HL-60/S4 treated with retinoic acid at 250 ng/mL for 4 days and 3 days (cell line): ENCODE measurements around the gene NEK2.

Experiments used
- in situ Hi-C: fragments of 300-500 bp; cut with MboI; formaldehyde crosslinking; loops from 2 replicates; pipeline ENCODE4 v1.7.0; 2022; ENCODE audit warnings: low sequenced_read_pairs

The NEK2 gene

DNA sequence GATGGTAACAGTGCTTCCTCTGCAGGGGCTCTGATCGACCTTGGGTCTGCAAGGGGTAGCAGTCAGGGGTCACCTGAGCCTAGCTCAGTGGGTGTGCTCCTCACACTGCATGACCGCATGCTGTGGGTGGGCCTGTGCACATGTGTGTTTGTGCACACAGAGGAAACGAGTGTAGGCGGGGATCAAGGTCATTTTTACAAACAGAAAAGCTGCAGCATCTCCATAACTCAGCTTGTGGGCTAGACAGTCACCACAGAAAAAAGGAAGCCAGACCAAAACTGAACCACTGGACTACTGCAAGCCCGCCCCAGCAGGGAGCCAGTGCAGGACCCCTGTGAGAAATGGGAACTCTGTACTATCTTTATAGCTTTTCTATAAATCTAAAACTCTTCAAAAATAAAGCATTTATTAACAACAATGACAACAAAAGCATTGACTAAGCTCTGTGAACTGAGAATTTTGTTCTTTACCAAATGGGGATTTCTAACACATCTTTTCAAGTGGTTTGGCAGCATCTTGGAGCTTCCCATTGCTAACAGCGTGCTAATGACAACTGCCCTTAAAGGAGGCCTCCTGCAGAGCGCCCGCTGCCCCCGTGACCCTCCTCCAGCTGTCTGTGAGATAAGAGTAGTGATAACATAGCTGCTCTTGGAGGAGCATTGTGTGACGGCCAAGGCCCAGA, 19.9 kb upstream of the NEK2 start:
- in situ Hi-C loops, result loop anchor here (10.0 to 25.0 kb wide), 2 partner anchors 667 to 760 kb away; no protein-coding TSS in a partner anchor

DNA sequence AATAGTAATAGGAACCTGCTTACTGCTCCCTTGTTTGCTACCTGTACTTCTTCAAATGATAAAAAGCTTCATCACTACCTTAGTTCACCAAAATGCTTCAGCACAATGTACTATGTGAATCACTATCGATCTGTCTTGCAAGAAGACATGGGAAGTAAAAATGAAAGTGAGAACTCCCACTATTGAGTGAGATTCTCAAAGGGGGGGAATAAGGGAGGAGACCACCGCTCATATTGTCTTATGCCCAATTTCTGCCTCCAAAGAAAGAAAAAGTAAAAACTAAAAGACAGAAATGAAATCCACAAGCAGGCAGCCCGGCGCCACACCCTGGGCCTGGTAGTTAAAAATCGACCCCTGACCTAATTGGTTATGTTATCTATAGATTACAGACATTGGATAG, 18.5 kb upstream of the NEK2 start:
- in situ Hi-C loops, result loop anchor here (10.0 to 25.0 kb wide), 2 partner anchors 668 to 761 kb away; no protein-coding TSS in a partner anchor

DNA sequence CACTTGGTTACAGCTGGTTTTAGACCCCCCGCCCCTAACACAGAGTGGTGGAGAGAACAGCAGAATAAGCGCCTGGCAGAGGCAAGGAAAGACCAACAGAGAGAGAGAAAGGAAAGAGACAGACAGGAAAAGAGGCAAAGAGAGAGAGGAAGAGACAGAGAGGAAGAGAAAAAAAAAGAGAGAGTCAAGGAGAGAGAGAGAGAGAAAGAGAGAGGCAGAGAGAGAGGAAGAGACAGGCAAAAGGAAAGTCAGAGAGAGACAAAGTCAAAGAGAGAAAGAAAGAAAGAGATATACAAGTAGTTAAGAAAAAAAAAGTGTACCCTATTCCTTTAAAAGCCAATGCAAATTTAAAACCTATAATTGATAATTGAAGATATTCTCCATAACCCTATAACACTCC, 13.0 kb upstream of the NEK2 start:
- in situ Hi-C loops, result loop anchor here (25.0 kb wide), 1 partner anchor 674 kb away; no protein-coding TSS in a partner anchor

DNA sequence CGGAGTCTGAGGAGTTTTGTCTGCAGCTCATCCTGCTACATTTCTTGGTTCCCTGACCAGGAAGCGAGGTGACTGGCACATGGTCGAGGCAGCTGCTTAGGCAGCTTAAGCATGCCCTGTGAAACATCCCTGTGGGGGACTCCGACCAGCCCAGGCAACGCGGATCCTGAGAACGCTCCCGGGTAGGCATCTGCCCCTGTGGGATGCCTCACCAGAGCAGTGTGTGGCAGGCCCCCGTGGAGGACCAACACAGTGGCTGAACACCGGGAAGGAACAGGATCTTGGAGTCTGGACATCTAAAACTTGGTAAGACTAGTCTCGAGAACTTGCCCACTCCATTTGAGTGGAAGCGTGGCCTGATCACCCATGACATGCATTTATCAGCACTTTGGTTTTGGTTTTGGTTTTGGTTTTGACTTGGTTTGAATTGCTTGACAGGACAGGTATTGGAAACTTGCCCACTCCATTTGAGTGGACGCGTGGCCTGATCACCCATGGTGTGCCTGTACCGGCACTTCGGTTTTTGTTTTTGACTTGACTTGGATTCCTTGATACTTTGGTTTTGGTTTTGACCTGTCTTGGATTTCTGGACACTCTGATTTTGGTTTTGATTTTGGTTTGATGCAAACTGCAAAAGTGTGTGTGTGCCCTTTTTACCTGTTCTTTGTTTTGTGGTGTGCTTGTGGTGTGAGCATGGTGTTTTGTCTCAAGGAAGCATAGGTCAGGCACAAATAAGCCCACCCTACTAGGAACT, 12.2 kb upstream of the NEK2 start:
- in situ Hi-C loops, result loop anchor here (25.0 kb wide), 1 partner anchor 675 kb away; no protein-coding TSS in a partner anchor

DNA sequence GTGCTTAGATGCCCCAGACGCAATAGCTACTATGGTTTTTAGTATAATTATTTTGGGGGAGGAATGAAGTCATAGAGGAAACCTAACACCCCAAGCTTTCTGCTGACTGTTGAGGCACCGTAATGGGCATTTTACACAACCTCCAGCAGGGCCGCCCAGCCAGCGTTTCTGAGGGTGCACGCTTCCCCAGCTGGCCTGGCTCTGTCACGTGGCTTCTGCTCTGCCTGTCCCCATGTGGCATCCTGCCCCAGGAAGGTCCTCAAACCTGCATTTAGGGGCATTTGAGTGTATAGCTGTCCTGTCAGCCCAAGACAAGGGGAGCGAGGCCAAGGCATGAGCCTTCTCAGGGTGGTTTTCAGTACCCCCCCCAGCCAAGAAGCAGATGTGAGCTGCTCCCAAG, 10.4 kb upstream of the NEK2 start:
- in situ Hi-C loops, result loop anchor here (25.0 kb wide), 1 partner anchor 676 kb away; no protein-coding TSS in a partner anchor

DNA sequence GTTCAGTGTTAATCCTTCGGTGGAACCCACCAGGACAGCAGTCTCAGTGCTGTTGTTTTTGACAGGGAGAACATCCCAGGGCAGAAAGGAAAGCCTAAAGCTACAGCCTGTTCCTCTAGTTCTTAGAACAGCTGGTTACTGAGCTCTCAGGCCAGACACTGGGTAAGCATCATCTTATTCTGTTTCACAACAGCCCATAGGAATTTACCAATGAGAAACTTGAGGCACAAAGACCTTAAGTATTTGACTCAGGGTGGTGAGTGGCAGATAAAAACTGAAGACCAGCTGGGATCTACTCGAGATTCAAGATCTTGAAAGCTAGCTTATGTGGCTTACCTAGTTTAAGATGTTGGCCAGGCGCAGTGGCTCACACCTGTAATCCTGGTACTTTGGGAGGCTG, 9.4 kb upstream of the NEK2 start:
- in situ Hi-C loops, result loop anchor here (25.0 kb wide), 1 partner anchor 678 kb away; no protein-coding TSS in a partner anchor

DNA sequence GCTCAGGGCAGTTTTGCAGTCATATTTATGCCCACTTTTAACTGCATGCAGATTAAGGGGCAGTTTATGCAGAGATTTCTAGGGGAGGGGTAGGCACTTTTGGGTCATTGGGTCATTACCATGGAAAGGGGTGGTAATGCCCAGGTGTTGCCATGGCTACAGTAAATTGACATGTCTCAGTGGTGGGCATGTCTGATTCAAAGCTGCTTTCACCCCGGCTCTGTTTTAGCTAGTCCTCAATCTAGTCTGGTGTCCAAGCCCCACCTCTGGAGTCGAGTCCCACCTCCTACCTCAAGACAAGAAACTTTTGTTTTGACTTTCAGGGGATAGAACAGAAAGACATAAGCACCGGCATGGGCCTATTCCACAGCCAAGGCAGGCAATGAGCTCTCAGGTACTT, 8.9 kb upstream of the NEK2 start:
- in situ Hi-C loops, result loop anchor here (25.0 kb wide), 1 partner anchor 678 kb away; no protein-coding TSS in a partner anchor

DNA sequence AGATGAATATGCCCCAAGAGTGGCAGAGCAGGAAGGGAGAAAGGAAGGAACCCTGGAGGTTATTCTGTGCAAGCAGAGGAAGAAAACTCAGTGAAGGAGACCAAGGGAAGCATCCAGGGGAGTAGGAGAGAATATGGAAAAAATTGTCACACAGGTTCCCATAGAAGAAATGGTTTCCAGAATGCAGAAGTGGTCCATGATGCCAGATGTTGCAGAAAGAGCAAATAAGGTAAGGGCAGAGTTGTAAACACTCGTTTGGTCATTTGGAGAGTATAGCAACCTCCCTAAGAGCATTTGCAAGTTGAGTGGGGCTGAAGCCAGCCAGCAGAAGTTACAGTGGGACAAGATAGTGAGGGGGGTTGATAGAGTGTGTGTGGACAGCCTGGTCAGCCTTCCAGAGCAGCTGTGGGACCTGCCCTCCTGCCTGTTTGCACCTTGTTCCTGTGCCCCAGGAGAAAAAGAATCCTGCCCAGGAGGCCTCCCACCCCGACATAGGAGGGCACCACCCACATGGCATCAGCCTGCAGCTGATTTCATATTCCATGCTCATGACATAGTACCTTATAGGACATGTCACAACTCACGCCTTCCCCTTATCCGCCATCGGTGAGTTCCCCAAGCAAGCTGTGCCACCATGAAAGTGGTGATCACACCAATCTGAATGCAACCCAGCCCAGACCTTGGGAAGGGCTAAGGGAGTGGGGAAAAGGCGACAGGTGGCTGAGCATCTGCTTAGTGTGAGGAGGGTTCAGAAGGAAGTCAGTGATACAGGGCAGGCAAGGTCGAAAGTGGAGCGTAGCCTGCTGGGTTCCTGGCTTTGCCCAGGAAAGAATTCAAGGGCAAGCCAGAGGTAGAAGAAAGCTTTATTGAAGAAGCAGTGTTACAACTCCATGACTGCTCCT, 8.2 kb upstream of the NEK2 start:
- in situ Hi-C loops, result loop anchor here (25.0 kb wide), 1 partner anchor 679 kb away; no protein-coding TSS in a partner anchor

DNA sequence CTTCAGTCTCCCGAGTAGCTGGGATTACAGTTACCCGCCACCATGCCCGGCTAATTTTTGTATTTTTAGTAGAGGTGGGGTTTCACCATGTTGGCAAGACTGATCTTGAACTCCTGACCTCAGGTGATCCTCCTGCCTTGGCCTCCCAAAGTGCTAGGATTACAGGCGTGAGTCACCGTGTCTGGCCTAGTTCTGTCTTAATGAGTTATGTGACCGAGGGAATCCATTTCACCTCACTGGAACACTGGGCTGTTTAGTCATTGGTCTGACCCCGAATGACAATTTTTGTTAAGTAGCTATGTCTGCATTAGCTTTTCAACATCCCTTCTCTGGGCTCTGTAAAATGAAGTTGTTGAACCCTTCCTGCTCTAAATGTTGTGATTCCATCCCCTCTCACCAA, 6.8 kb upstream of the NEK2 start:
- in situ Hi-C loops, result loop anchor here (25.0 kb wide), 1 partner anchor 680 kb away; no protein-coding TSS in a partner anchor

DNA sequence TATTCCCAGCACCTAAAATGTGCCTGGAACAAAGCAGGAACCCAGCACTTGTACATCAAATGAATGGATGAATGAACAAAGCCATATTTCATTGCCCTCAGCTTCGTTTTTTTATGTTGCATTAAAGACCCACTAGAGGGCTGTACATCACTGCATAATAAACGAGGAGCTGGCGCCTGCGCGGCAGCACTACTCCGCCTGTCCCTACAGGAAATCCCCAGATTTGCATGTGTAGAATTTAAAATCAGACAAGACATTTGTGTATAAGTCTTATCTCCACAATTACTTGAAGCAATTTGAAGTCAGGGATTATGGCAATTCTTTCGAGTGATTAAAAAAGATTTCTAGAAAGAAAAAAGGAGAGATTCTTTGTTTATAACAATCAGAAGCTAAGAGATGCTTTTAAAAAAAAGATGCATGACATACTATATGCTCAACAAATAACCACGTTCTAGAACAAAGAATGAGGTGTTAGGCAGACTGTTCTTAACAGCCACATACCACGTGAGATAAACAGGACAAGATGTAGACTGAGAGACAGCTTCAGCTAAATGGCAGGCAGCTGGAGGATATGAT, 5.4 kb upstream of the NEK2 start:
- in situ Hi-C loops, result loop anchor here (25.0 kb wide), 1 partner anchor 681 kb away; no protein-coding TSS in a partner anchor

DNA sequence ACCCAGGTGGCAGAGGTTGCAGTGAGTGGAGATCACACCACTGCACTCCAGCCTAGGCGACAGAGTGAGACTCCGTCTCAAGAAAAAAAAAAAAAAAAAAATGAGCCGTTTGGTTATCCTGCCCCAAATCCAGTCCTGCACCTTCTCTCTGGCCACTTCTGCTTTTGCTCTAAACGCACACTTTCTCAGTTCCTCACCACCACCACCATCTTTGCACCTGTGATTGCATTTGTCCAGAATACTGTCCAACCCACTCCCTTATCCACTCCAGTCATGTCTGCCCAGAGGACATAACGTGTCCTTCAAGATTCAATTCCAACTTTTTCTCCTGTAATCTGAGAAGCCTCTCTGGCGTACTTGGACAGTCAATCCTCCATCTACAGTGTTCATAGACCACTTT, 2.2 kb upstream of the NEK2 start:
- in situ Hi-C loops, result loop anchor here (25.0 kb wide), 1 partner anchor 685 kb away; no protein-coding TSS in a partner anchor

DNA sequence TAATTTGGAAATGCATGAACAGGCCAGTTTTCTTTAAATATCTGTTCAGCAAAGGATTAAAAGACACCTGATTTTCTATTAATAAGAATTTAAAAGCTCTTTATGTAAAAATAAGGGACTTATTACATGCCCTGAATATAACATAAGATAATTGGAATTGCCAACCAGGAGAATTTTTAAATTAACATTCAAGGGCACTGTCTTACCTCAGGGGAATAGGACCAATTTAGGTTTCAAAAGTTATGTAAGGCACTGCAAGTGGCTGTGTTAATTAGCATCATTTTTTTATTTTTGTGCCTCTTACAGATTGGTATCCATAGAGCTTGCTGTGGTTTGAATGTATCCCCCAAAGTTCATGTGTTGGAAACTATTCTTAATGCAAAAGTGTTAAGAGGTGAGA, 1.3 kb upstream of the NEK2 start:
- in situ Hi-C loops, result loop anchor here (25.0 kb wide), 1 partner anchor 686 kb away; no protein-coding TSS in a partner anchor

DNA sequence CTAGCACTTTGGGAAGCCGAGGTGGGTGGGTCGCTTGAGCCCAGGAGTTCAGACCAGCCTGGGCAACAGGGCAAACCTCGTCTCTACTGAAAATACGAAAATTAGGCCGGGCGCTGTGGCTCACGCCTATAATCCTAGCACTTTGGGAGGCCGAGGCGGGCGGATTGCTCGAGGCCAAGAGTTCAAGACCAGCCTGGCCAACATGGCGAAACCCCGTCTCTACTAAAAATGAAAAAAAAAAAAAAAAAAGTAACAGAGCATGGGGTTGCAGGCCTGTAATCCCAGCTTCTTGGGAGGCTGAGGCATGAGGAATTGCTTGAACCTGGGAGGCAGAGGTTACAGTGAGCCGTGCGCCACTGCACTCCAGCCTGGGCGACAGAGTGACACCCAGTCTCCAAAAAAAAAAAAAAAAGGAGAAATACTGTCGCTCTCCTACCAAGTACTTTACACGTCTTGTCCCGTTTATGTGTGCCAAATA, 724 bp upstream of the NEK2 start:
- in situ Hi-C loops, result loop anchor here (25.0 kb wide), 1 partner anchor 686 kb away; no protein-coding TSS in a partner anchor

DNA sequence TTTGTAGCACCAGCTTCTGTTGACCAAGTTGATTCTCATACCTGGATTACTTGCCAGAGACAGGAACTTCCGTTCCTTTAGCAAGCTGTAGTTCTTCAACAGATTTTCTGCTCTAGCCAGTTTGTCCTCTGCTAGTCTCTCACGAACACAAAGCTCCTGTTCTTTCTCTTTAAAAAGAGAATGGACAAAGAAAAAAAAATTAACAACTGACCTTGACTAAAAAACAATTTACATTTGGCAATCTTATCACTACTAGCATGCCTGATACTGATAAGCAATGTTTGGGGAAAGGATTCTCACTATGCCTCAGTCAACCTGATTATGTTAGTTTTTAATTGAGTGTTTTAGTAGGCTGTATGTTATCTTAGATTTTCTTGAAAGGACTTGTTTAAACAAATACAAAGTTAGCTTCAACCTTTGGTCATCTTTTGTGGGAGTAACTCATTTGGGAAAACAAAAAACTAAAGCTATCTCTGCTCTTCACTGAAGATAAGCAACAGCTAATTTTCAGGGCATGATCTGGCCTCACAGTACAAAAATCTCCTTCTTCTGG, 8.3 kb downstream of the NEK2 start:
- in situ Hi-C loops, result no loop called here

DNA sequence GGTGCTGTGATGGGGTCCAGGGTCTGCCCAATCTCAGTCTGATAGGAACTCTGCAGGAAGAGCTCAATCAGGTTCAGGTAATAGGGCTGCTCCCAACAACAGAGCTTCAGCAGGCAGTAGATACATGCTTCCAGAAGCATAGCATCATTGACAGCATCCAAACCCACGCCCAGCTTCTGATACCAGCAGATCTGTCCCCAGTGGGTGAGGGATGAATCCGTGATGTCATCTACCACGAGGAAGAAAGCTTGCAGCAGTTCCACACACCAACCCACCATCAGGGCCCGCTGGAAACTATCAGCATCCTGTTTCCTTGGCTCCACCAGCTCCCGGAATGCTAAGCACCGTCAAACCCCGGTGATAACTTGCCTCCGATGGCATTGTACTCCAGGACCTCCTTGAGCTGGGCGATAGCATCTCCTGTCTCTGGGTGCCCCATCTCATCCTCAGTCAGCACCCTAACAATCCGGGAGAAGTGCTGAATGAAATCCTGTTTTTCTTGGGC, 14.7 kb downstream of the NEK2 start:
- in situ Hi-C loops, result no loop called here

DNA sequence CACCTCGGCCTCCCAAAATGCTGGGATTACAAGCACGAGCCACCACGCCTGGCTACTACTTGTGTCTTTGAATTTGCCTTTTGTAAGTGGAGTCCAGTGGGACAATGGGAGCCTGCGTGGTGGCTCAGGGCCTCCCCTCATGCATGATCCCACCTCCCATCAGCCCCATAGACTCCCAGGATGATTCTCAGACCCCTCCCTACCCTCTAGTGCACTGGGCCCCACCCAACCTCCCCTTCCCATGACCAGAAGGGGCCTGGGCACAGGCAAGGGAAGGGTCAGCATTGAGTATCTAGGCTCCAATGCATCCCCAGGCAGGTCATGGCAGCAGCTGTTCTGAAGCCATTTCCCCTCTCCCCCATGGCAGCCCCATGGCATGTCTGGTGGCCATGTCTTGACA, 18.7 kb downstream of the NEK2 start:
- in situ Hi-C loops, result loop anchor here (10.0 kb wide), 1 partner anchor 332 kb away; the partner anchor contains the start of gene TRAF5

DNA sequence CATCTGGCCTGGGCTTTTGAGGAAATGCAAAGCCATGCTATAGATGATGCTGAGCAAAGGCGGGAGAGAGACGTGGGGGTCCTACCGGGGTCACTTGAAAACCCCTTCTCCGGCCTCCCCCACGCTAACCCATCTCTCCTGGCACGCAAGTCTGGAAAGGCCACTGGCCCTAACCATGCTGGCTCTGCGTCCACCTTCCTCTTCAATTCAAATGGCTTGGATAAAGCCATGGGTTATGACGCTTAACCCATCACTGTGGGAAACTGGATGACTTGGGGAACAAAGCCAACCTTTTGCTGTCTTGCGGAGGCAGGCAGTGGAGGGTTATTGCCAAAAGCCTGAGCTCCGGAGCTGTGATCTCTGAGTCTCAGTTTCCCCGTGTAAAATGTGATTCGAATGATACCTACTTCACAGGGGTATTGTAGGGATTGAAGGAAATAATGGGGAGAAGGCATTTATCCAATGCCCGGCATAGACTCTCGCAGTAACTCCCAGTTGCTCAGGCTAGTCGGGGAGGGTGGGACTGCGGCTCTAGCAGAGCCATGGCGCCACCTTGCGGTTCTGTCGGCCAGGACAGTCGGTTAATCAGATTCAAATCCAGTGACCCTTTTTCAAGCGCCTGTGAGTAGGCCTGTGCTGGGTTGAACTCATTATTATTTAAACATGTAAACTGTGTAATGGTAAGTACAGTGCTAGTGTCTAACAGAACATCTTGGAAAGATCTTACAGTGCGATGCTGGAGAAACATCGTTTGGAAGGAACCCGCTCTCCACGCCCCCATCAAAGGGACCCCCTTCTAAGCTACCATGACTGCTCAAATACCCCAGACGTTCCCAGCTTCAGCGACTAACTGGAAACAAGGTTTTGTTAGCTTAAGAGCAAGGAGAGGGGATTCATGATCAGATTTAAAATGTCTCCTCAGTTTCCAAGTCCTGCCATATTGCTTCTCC, 20.3 kb downstream of the NEK2 start:
- in situ Hi-C loops, result loop anchor here (10.0 kb wide), 1 partner anchor 330 kb away; the partner anchor contains the start of gene TRAF5

DNA sequence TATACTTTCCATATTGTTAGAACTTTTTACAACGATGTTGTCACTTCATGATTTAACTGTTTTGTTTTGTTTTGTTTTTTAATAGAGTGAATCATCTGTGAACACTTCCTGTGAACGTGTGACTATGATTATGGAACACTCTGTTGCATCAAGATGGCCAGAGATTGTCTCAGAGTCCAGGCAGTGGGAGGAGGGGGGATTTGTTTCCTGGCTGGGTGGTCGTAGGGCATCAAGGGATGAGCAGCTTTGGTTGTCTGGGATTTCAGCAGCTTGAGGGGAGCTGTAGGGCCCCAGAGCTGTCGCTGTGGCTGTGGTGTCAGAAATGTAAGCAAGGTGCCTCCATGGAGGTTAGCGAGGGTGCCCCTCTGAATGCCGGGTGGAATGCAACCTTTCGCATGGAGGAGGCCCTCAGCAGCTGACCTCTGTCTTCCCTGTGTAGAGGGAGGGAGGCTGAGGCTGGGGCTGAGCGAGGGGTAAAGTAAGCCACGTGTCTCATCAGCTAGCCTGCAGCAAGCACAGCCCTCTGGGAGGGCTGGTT, 21.4 kb downstream of the NEK2 start:
- in situ Hi-C loops, result loop anchor here (10.0 kb wide), 1 partner anchor 329 kb away; the partner anchor contains the start of gene TRAF5
